NCI-H2227 treated with DMSO at 0.1 percent for 48 hours (cell line): Measurements from ENCODE around the gene CFC1B.
"Not testable (repeated sequence)": the region's sequence is repeated elsewhere in the genome, so short reads cannot be mapped to it uniquely, and the experiment has no call there.

Experiments used
- DNase-seq: peaks from one replicate; lab custom pipeline; 2025; lab: John Stamatoyannopoulos, UW

CFC1B gene

GRCh38 chr2:130566165-130566564, 45.1 kb downstream of the CFC1B start:
- not testable (repeated sequence) for DNase-seq

DNA sequence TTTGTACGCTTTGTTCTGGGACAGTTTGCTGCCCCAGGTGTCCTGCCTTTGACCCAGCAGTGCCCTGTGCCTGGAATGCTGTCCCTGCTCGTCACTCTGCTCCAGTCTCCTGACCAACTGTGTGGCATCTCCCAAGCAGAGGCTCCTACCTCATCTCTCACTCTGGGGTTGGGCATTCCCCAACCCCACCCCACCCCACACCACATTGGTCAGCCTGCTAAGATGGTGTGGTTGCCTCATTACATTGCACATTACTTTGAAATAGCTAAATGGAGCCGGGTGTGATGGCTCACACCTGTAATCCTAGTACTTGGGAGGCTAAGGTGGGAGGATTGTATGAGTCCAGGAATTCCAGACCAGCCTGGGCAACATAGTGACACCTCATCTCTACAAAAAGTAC, 50.9 kb downstream of the CFC1B start:
- DNase-seq, result not testable (repeated sequence)

DNA sequence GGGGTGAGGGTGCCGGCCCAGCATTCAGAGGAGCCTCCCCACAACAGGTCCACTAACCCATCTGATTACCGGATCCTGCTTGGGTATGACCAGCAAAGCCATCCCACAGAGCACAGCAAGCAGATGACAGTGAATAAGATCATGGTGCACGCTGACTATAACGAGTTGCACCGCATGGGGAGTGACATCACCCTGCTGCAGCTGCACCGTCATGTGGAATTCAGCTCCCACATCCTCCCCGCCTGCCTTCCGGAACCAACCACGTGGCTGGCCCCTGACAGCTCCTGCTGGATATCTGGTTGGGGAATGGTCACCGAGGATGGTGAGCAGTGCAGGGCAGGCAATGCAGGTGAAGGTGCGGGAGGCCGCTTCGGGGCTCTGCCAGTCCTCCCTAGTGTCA, 53.2 kb downstream of the CFC1B start:
- not testable (repeated sequence) for DNase-seq

DNA sequence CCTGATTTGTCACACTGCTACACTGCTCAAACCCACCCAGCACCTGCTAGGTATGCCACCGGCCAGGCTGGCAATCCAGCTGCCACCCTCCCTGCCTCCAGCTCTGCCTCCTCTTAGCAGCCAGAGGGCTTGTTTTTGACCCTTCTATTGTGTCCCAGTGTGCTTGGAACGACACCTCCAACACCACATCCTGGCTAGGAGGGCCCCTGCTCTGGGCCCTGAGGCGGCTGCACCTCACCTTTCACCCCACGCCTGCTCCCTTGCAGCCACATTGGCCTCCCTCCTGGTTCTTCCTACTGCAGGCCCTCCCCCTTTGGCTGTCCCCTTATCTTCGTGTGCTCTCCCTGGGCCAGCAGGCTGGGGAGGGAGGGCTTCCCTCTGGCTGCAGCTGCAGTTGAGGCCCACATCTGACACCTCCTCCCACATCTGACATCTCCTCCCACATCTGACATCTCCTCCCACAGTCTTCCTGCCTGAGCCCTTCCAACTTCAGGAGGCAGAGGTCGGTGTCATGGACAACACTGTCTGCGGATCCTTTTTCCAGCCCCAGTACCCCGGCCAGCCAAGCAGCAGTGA, 55.3 kb downstream of the CFC1B start:
- DNase-seq, result not testable (repeated sequence)

- not testable (repeated sequence) for DNase-seq
Measured at GRCh38 chr2:130577559-130577958, 56.5 kb downstream of the CFC1B start.
